Choroid plexus epithelial cell (primary cell): ENCODE results near the gene DCDC2C.

Source experiments
- DNase-seq: peaks from one replicate; pipeline ENCODE4 v3.0.0-alpha.2; 2010; ENCODE audit warnings: low read depth
- H3K4me3 ChIP-seq: 2 replicates; pipeline ENCODE4 v1.5.1; 2011; ENCODE audit warnings: low read depth, mild to moderate bottlenecking, control low read depth, low read length, moderate library complexity
- TF ChIP-seq, protein P1 (sequence below): conservative IDR thresholded peaks from 2 replicates; pipeline ENCODE4 v1.5.1; 2011; ENCODE audit warnings: low read depth, mild to moderate bottlenecking, control low read depth, inconsistent platforms, low read length, moderate library complexity

The DCDC2C gene

DNA sequence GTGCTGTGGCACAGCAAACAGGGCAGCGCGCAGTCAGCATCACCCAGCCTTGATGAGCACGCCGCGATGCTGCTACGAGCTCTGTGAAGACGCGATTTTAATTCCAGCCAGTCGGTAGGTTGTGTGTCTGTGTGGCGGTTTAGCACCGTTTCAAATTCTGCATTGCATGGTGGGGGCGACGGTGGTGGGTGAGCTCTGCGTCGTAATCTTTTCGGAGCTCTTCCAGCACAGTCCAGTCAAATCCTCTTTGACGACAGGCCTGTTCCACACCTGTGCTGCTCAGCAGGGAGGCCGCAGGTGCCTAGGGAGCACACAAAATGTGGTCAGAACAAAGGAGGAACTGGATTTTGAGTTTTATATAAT lies 36.8 kb upstream of the DCDC2C start:
- no peak overlapping the region for H3K4me3 ChIP-seq
- TF ChIP-seq, protein P1, sequence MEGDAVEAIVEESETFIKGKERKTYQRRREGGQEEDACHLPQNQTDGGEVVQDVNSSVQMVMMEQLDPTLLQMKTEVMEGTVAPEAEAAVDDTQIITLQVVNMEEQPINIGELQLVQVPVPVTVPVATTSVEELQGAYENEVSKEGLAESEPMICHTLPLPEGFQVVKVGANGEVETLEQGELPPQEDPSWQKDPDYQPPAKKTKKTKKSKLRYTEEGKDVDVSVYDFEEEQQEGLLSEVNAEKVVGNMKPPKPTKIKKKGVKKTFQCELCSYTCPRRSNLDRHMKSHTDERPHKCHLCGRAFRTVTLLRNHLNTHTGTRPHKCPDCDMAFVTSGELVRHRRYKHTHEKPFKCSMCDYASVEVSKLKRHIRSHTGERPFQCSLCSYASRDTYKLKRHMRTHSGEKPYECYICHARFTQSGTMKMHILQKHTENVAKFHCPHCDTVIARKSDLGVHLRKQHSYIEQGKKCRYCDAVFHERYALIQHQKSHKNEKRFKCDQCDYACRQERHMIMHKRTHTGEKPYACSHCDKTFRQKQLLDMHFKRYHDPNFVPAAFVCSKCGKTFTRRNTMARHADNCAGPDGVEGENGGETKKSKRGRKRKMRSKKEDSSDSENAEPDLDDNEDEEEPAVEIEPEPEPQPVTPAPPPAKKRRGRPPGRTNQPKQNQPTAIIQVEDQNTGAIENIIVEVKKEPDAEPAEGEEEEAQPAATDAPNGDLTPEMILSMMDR, result no peak
- DNase-seq, result no peak

DNA sequence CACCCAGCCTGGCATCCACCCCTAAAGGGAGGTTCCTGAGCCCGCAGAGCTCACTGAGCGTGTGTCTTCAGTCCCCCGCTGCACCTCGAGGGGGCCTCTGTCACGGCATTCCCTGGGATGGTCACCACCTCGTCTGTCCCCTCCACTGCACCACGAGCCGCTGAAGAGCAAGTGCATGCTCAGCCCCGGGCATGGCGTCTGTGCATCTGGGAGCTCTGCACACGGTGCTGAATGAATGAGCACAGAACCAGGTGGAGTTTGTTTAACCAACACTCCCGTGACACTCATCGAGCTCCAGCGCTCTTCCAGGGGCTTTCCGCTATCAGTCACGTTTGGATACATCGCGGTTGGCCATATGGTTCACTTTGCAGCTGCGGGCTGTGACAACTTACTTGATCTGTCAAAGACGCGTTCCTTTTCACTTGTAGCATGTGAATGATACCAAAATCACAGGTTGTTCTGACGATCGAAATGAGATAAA lies 36.2 kb upstream of the DCDC2C start:
- no peak for DNase-seq
- no peak overlapping the region for H3K4me3 ChIP-seq
- TF ChIP-seq, protein P1, result no peak

DNA sequence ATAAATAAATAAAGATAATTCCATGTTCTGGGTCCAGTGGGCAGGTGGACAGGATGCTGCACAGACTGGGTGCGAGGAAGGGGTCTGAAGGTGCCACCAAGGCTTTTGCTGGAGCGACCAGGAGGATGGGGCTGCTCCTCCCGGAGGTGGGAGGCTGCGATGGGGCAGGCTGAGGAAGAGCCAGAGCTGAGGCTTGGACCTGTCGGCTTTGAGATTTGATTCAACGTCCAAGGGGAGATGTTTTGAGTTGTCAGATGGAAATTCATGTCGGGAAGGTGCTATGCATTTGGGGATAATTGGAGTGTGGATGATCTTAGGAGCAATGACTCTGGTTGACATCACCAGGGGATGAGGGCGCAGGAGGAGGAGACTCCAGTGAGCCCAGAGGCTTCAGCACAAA lies 33.7 kb upstream of the DCDC2C start:
- no peak overlapping the region for H3K4me3 ChIP-seq
- TF ChIP-seq, protein P1, result no peak
- no peak for DNase-seq

DNA sequence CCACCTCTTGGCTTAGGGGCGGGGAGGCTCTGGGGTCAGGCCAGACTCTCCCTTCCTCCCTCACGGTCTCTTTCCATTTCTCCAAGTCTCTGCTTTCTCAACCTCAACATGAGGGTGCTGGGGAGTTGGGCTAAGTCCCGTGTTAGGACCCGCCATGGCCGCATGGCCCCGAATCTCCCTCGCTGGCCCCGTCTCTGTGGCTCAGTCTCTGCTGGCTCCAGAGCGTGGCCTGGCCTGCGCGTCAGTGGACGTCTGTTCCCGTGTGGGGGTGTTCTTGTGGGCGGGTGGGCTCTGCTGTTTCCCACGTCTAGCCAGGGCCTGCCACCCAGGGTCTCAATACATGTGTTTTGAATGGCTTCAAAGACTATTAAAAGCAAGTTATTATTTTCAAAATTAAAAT lies 33.0 kb upstream of the DCDC2C start:
- TF ChIP-seq, protein P1, result no peak
- H3K4me3 ChIP-seq, result no peak overlapping the region
- DNase-seq, result no peak

DNA sequence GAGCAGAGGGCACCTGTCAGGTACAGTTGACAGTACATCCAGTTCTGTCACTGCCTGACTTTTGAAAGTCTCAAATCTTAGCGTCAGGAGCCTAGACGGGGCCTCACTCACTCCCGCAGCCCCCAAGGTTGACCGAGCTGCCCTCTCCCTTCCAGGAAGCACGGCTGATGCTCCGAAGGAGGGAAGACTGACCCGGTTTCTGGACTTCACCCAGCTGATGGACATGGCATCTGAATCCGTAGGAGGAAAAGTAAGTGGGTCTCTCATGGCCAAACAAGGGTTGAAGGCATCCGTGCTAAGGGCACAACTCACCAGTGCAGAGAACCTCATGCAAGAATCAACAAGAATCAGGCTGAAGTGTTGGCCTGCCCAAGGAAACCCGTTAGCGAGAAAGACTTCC lies 32.4 kb upstream of the DCDC2C start:
- TF ChIP-seq, protein P1, result no peak
- H3K4me3 ChIP-seq, result no peak overlapping the region
- DNase-seq, result no peak

DNA sequence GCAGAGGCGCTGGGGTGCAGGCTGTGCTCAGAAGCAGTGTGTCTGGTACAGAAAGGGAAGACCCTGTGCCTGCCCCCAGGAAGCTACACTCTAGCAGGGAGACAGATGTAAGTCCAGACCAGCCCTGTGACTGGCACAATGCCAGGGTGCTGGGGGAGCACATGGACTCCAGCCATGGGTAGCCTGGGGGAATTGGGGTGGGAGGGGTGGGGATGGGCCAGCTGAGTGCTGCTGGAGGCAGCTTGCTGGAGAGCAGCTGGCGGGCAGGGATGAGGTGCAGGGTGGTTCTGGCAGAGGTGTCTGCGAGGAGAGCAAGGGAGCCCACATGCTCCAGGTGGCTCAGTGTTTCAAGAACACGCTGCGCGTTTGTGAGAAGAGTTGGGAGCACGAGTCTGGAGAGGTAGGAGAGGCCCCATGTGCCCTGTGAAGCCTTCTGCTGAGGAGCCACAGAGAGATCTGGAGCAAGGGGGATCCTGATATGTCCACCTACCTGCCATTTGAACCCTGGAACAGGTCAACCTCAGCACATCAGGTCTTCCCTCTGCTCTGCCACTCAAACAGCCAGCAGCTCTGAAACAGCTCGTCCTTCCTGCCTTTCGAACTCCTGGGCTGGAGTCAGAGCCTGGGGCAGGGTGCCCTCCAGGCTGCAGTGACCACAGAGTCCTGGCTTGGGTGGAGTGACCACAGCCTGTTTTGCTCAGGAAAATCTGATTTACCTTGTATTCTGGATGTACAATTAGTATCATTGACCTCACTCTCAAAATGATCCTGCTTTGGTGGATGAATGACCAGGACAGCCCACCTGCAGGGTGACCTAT lies 30.3 kb upstream of the DCDC2C start:
- no peak for DNase-seq
- TF ChIP-seq, protein P1, result no peak
- no peak overlapping the region for H3K4me3 ChIP-seq

DNA sequence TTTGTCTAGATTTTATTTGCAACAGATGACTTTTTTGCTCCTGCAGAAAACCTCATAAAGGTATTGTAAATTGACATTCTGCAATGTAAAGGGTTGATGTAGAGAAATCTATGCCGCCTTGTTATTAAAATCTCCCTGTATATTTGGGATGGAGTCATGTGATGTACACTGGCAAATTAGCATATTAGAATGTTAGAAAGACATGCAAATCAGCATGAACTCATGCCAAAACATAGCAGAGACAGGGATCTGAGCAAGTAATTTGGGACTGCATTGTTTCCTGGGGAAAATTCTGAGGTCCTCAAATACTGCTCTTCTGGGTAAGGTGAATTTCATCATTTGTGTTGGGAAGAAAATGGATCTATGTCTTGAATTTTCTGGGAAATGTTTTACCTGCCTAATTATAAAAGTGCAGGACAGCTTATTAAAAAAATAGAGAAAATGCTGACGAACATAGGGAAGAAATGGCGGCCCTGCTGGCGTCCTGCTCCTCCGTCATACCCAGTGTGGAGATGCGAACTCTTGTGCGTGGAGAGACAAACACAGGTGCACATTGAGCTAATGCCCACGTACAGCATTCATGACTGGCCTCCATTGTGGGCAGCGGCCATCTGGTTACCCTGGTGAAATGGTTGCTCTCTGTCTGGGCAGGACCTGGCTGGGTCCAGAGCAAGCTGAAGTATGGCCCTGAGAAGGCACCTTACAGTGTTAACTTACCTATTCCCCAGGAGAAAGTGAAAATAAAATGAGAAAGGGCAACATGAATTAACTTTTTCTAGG lies 29.1 kb upstream of the DCDC2C start:
- H3K4me3 ChIP-seq, result no peak overlapping the region
- TF ChIP-seq, protein P1, result no peak
- DNase-seq, result no peak
